Measurements from ENCODE around the gene IQGAP2.

Gene IQGAP2

GRCh38 chr5:76384705-76385104 is 18.4 kb upstream of the IQGAP2 start:
- DNase-seq (ENCODE audit: low read depth), result no peak
- TF ChIP-seq CTCF (conservative IDR thresholded peaks at IDR 0.05; ENCODE audit: low read length), result no peak
- H3K4me3 ChIP-seq (ENCODE audit: low read length), result no peak overlapping the region

- no peak for DNase-seq (ENCODE audit: low read depth)
- H3K4me3 ChIP-seq (ENCODE audit: low read length), result no peak overlapping the region
- TF ChIP-seq CTCF (conservative IDR thresholded peaks at IDR 0.05; ENCODE audit: low read length), result no peak
These were observed 17.5 kb upstream of the IQGAP2 start for GRCh38 chr5:76385540-76385939.

GRCh38 chr5:76386360-76386759 is 16.7 kb upstream of the IQGAP2 start:
- no peak overlapping the region for H3K4me3 ChIP-seq (ENCODE audit: low read length)
- DNase-seq (ENCODE audit: low read depth), result no peak
- TF ChIP-seq CTCF (conservative IDR thresholded peaks at IDR 0.05; ENCODE audit: low read length), result no peak

GRCh38 chr5:76388236-76388635 is 14.8 kb upstream of the IQGAP2 start:
- H3K4me3 ChIP-seq (ENCODE audit: low read length), result no peak overlapping the region
- DNase-seq (ENCODE audit: low read depth), result no peak
- no peak for TF ChIP-seq CTCF (conservative IDR thresholded peaks at IDR 0.05; ENCODE audit: low read length)

GRCh38 chr5:76388791-76389512 is 14.1 kb upstream of the IQGAP2 start:
- TF ChIP-seq CTCF (conservative IDR thresholded peaks at IDR 0.05; ENCODE audit: low read length), result no peak
- DNase-seq (ENCODE audit: low read depth), result no peak
- no peak overlapping the region for H3K4me3 ChIP-seq (ENCODE audit: low read length)

- no peak for TF ChIP-seq CTCF (conservative IDR thresholded peaks at IDR 0.05; ENCODE audit: low read length)
- no peak for DNase-seq (ENCODE audit: low read depth)
- H3K4me3 ChIP-seq (ENCODE audit: low read length), result no peak overlapping the region
These were observed 13.5 kb upstream of the IQGAP2 start for GRCh38 chr5:76389513-76390154.

- H3K4me3 ChIP-seq (ENCODE audit: low read length), result no peak overlapping the region
- no peak for TF ChIP-seq CTCF (conservative IDR thresholded peaks at IDR 0.05; ENCODE audit: low read length)
These were observed 12.1 kb upstream of the IQGAP2 start for GRCh38 chr5:76391014-76391413.

More at GRCh38 chr5:76391014-76391413, 12.1 kb upstream of the IQGAP2 start:
- no peak for DNase-seq (ENCODE audit: low read depth)

All from AG10803 (cell line).